ENCODE data around the gene ANK3. TPM values are rescaled to one million over a fixed set of nuclear protein-coding genes. Genes with fewer than 3 reads are reported as not detected.

Gene ANK3
- polyA plus RNA-seq, 1 donor from 2014 or later: 19.5 TPM

DNA sequence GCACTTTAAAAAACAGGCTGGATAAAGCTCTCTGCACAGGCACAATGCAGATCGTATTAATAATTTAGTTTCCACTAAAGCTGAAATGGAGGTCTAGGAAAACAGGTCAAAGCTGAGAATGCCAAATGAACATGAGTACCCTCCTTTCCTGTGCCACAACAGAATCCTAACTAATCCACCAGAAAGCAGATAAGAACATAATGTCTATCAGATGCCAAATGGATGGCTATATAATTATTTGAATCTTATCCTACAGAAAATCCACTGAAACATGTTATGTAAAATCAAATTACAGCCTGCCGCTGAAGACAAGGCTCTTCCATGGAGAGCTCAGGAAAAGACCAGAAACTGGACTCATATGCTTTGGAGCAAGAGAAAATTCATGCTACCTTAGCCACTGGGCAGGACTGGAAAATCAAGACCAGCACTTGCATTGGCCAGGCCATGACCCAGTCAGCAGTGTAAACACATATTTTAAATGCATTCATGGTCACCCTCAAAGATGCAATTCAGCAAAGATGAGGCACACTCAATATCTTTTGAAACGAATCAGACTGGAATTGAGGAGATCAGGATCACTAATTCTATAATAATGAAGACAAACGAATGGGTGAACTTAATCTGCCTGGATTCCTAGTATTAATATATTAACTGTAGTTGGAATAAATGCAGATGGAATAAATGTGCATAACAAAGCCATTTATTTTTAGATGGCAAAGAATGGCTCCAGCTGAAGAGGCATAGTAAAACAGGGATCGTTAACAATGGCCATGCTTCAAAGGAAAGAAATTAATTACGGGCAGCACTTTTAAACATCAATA lies 13.2 kb downstream of the ANK3 start:
- H3K4me1 Mint-ChIP-seq: peaks cover 2 to 6% (median 3%) of the 10 kb centered on the region in 3 donors
- H3K27me3 Mint-ChIP-seq: no peaks in the 10 kb centered on the region

DNA sequence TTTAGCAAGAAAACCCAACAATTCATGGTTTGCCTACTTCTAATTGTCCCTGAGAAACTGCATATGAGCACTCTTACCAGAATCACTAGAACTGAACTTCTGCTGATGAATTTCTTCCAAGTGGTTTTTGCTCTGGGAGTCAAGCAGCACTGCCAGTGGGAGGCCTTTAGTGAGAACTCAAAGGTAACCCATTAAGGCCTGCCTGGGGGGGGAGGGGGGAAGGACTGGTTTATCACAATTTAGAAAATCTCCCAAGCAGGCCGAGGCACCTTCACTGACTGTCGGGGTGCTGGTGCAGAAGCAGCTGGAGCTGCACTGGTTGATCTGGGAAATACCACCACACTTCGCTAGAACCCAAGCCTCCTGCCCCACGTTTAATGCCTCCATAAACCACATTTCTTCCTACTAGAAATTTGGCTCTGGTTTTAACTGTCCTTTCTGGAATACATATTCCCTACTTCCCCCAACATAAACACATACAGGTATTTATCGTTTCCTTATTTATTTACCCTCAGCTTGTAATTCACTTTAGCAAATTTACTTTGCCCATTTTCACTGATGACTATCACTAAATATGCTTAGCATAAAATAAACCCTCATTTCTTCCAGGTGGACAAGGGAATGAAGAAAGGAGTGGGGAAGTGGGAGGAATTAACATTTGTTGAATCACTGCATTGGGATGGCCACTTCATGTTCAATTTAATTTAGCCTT lies 14.2 kb downstream of the ANK3 start:
- Mint-ChIP-seq H3K4me3 (no peak overlapping the region), H3K27me3 (no peaks in the 10 kb centered on the region), H3K27ac (no peak overlapping the region), H3K36me3 (peaks cover 12% of the 10 kb centered on the region), H3K9me3 (no peaks in the 10 kb centered on the region), H3K4me1 (peaks cover 0 to 6% (median 2%) of the 10 kb centered on the region in 3 donors)

More for the DNA sequence above, 13.2 kb downstream of the ANK3 start:
- H3K9me3 Mint-ChIP-seq: no peaks in the 10 kb centered on the region
- no peak overlapping the region for H3K4me3 Mint-ChIP-seq
- peaks cover 10% of the 10 kb centered on the region for H3K36me3 Mint-ChIP-seq
- H3K27ac Mint-ChIP-seq: no peak overlapping the region

DNA sequence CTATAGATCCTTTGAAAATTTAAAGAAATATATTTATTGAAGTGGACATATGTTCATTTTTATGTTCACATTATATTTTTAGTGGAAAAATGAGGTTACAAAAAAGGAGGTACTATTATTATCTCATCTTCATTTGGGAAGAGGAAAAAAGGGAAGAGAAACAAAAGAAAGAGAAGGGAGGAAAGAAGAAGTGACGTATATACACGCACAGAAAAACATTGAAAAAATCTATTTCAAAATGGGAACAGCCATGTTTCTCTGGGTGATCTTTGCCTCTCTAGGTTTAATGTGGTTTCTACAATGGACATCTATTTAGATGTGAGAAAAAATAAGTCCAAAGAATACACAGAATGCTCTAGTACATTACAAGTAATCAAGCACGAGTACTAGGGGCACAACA lies 14.8 kb downstream of the ANK3 start:
- no peaks in the 10 kb centered on the region for H3K27me3 Mint-ChIP-seq
- H3K4me3 Mint-ChIP-seq: no peak overlapping the region
- peaks cover 12% of the 10 kb centered on the region for H3K36me3 Mint-ChIP-seq
- H3K27ac Mint-ChIP-seq: no peak overlapping the region
- no peaks in the 10 kb centered on the region for H3K9me3 Mint-ChIP-seq
- peaks cover 0 to 6% (median 2%) of the 10 kb centered on the region in 3 donors for H3K4me1 Mint-ChIP-seq

DNA sequence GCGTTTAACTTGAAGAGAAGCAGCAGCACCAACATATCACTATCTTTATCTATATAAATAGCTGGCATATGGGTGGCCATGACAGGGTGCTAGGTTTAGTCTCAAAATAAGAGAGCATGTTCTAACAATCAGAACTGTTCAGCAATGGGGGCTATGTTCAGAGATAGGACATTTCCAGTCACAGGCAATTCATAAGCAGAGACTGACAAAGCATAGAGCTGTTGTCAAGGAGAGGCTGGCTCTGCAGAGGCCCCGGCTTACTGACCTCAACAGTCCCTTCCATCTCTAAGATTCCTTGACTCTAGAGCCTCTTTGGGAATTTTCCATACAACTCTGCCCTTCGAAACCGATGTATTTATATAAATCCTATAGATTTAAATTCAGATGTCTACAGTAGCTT lies 17.2 kb downstream of the ANK3 start:
- Mint-ChIP-seq H3K36me3 (peaks cover 10% of the 10 kb centered on the region), H3K4me1 (peaks cover 0 to 2% (median 2%) of the 10 kb centered on the region in 3 donors), H3K9me3 (no peaks in the 10 kb centered on the region), H3K27ac (no peak overlapping the region), H3K4me3 (no peak overlapping the region), H3K27me3 (no peaks in the 10 kb centered on the region)

DNA sequence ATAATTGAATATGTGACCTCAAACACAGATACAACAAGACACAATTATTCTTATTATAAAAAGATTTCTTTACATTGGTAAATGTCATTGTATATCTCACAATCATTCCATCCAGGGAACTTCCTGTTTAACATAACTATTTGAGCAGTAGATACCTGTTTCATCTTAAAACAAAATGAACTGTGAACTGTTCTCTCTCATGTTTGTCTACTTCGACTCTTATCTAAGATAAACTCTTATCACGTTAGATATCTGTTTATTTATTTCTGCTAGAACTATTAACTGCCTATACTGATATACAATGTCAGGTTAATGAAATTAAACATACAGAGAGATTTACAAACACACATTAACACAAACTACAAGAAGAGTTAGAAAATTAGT lies 20.1 kb downstream of the ANK3 start:
- no peaks in the 10 kb centered on the region for H3K9me3 Mint-ChIP-seq
- no peaks in the 10 kb centered on the region for H3K27me3 Mint-ChIP-seq
- H3K36me3 Mint-ChIP-seq: peaks cover 10% of the 10 kb centered on the region
- no peaks in the 10 kb centered on the region for H3K4me1 Mint-ChIP-seq
- H3K27ac Mint-ChIP-seq: no peak overlapping the region
- no peak overlapping the region for H3K4me3 Mint-ChIP-seq

DNA sequence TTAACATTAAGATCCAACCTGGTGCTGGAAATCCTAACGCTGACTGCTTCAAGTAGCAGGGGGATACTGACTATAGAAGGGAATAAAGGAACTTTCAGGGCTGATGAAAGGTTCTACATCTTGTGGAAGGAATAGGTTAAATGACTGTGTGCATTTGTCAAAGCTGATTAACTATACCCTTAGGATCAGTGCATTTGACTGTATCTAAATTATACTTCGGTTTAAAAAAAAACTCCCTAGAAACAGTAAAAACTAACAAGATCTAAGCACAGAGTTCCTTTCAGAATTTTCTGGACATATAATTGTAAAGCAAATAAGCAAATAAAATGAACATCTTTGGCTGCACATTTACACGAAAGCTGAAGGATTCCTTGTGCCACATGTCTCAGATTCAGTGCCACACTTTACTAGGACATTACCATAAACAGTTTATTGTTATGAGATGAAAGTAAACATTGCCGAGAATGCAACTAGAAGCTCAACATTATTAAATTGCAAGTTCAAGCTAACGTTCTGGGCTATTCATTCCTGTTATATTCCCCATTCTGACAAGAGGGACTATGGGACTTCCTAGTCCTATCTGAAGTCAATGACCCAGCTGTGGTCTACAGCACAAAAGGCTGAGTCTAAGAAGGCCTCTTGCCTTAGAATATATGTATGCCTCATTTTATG lies 20.7 kb downstream of the ANK3 start:
- H3K27me3 Mint-ChIP-seq: no peaks in the 10 kb centered on the region
- H3K4me3 Mint-ChIP-seq: no peak overlapping the region

DNA sequence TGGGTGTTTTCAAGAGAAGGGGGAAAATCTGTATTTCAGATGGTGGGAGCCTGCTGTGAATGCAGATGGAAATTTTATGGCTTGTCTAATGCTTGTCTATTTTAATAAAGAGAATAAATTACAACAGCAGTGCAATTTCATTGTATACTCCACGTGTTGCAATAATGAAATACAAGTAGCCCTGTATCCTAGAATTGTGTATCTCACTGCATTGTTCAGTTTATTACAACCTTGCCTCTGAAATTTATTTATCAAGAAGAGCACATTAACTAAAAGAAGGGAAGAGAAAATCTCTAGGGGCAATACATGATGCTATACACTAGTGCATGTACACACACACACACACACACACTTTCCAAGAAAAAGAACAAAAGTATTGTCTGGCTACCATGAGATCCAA lies 21.8 kb downstream of the ANK3 start:
- no peaks in the 10 kb centered on the region for H3K27me3 Mint-ChIP-seq
- no peaks in the 10 kb centered on the region for H3K9me3 Mint-ChIP-seq
- peaks cover 0 to 2% (median 0%) of the 10 kb centered on the region in 3 donors for H3K4me1 Mint-ChIP-seq
- H3K27ac Mint-ChIP-seq: no peak overlapping the region
- H3K36me3 Mint-ChIP-seq: peaks cover 6% of the 10 kb centered on the region
- H3K4me3 Mint-ChIP-seq: no peak overlapping the region

More for the DNA sequence above, 20.7 kb downstream of the ANK3 start:
- Mint-ChIP-seq H3K36me3 (peaks cover 8% of the 10 kb centered on the region), H3K27ac (no peak overlapping the region), H3K9me3 (no peaks in the 10 kb centered on the region), H3K4me1 (no peaks in the 10 kb centered on the region)

DNA sequence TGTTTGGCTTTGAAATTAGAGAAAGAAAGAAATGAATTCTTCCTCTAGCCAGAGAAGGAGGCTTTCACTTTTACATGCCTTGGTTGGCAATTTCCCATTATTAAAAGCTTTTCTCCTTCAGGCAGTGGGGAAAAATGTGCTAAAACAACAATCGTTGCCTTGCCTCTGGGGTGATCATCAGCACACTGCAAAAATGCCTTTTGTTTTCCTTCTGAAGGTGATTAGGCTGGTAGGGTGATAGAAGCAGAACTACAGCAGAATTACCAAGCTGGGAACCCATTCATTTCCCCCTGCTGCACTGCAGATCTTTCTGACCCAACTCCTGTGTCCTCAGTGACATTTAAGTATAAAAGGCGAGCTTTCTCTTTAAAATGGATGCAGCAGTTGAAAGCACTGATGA lies 22.2 kb downstream of the ANK3 start:
- peaks cover 0 to 2% (median 0%) of the 10 kb centered on the region in 3 donors for H3K4me1 Mint-ChIP-seq
- no peak overlapping the region for H3K4me3 Mint-ChIP-seq
- H3K27ac Mint-ChIP-seq: no peak overlapping the region
- no peaks in the 10 kb centered on the region for H3K27me3 Mint-ChIP-seq
- no peaks in the 10 kb centered on the region for H3K9me3 Mint-ChIP-seq
- peaks cover 6% of the 10 kb centered on the region for H3K36me3 Mint-ChIP-seq

DNA sequence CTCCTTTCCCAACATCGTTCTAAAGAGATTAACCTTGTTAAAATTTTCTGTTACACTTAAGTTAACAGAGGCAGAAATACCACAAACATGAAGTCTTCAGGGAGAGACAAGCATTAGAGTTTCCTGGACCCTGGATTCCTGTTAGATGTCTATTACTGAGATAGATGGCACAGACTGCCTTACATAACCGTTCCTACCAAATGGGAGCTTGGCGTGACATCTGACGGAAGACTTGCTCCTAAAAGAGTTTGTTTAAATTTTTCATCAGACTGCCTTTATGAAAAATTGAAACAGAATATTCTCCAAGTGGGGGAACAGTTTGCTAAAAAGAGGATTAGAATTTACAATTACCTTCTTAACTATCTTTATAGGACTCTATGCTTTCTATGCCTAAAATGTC lies 22.7 kb downstream of the ANK3 start:
- Mint-ChIP-seq H3K4me3 (no peak overlapping the region), H3K36me3 (peaks cover 6% of the 10 kb centered on the region), H3K4me1 (peaks cover 0 to 2% (median 0%) of the 10 kb centered on the region in 3 donors), H3K27ac (no peak overlapping the region), H3K27me3 (no peaks in the 10 kb centered on the region), H3K9me3 (no peaks in the 10 kb centered on the region)

DNA sequence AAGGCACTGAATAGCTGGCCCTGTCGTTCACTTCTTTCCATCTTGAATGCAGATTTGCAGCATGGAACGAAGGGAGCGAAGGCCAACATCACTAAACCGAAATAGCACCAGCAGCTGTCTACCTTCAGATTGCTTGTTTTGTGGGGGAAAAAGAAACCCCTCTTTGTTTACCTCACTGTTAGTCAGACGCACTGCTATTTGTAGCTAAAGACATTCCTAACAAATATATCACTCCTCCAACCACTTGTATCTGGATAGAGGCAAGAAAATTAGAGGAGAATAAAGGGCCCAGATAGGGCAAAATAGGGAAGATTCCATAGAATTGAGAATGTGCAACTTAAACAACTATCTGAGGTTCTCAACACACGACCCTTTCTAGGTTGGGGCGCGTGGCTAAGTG lies 26.5 kb downstream of the ANK3 start:
- peaks cover 0 to 2% (median 0%) of the 10 kb centered on the region in 3 donors for H3K4me1 Mint-ChIP-seq
- no peaks in the 10 kb centered on the region for H3K27me3 Mint-ChIP-seq
- no peaks in the 10 kb centered on the region for H3K9me3 Mint-ChIP-seq
- peaks cover 4% of the 10 kb centered on the region for H3K36me3 Mint-ChIP-seq
- no peak overlapping the region for H3K27ac Mint-ChIP-seq
- no peak overlapping the region for H3K4me3 Mint-ChIP-seq

DNA sequence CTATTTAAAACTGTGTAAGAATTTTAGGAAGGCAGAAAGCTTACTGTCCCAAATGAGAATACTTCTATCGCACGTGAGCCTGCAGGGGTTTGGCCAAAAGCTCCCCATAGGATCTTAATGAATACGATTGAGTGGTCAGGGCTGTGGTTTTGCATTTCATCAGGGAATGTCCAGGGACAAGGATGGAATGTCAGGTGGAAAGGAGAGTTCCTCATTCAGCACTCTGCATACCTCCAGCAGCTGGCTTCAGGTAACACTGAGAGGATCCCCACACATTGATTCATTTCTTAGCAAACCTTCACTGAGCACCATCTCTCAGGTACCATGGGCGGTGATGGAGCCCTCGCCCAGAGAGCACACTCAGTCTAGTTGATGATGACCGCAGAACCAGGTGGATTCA lies 27.2 kb downstream of the ANK3 start:
- H3K4me1 Mint-ChIP-seq: peaks cover 0 to 2% (median 0%) of the 10 kb centered on the region in 3 donors

DNA sequence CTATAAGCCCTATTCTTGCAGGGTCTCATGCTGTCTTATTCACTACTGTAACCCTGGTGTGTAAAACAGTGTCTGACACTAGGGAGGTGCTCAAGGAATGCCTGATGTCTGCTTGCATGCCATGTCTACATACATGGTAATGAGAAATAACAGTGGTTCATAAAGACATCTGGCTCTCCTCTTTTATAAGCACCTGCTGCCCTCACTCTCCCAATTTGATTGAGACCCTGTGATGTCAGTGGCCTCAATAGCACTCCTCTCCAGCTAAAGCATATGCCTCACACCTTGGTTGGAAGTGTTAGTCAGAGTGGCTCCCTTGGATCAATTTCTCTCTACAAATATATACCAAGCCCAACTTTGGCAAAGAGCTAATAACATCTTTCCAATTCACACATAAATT lies 30.6 kb downstream of the ANK3 start:
- H3K4me3 Mint-ChIP-seq: no peak overlapping the region
- H3K4me1 Mint-ChIP-seq: peaks cover 0 to 5% (median 0%) of the 10 kb centered on the region in 3 donors
- H3K27ac Mint-ChIP-seq: no peak overlapping the region
- no peaks in the 10 kb centered on the region for H3K27me3 Mint-ChIP-seq
- H3K36me3 Mint-ChIP-seq: no peaks in the 10 kb centered on the region
- no peaks in the 10 kb centered on the region for H3K9me3 Mint-ChIP-seq

More for the DNA sequence above, 27.2 kb downstream of the ANK3 start:
- Mint-ChIP-seq H3K27ac (peak overlapping the region in 1 of 3 donors; percentile 77), H3K4me3 (no peak overlapping the region), H3K9me3 (no peaks in the 10 kb centered on the region), H3K36me3 (peaks cover 4% of the 10 kb centered on the region), H3K27me3 (no peaks in the 10 kb centered on the region)

DNA sequence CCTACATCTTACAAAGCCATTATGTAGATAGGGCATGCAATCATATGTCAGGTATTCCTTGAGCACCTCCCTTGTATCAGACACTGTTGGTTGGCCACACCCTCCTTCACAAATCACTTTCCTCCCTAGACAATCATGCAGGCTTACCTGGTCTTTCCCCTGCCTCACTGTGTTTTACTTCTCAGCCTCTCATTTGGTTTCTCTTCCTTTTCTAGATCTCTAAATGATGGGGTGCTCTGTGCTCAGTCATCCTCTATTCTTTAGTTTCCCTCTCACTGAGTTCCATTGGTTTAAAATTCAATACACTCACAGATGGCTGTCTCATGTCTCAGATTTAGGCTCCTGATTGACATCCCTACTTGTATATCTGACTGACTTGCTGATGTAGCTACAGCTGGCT lies 31.4 kb downstream of the ANK3 start:
- no peaks in the 10 kb centered on the region for H3K9me3 Mint-ChIP-seq
- H3K27me3 Mint-ChIP-seq: no peaks in the 10 kb centered on the region
- H3K27ac Mint-ChIP-seq: no peak overlapping the region
- peaks cover 7 to 11% (median 7%) of the 10 kb centered on the region in 3 donors for H3K4me1 Mint-ChIP-seq
- no peaks in the 10 kb centered on the region for H3K36me3 Mint-ChIP-seq
- H3K4me3 Mint-ChIP-seq: no peak overlapping the region

DNA sequence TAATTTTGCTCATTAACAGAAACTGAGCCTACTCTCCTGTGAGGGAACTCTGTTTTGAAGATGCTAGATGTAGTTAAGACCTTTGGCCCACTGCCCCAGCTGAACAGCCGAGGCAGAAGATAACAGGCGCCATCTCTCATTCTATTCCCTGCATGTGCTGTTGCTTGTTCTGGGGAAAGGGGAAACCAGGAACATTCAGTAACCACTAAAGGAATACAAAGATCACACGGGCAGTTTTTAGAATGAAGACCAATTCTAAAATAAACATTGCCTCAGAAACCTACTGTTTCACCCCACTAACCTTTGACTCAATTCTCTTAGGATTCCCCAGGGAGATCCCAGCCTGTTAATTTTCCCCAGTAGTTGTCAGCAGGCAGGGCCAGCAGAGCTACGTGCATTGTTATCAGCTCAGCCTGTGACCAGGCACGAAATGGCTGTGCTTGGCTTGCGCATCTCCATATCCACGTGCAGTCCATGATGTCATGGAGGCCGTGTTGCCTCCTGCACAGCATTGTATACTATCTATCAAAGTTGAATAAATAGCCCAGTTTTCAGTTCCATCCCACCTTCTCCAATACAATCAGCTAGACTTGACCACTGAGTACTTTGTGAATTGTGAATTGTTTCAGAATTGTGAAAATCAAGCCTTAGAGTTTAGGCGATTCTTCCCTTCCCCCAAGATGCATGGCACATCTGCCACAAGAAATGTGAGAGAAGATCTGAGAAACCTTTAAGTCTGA lies 36.0 kb downstream of the ANK3 start:
- peak overlapping the region in 1 of 3 donors; percentile 5 for H3K27ac Mint-ChIP-seq
- H3K9me3 Mint-ChIP-seq: no peaks in the 10 kb centered on the region

More for the DNA sequence above, 36.0 kb downstream of the ANK3 start:
- Mint-ChIP-seq H3K4me3 (peak overlapping the region in 3 of 4 donors; percentile 11 to 68 (median 45)), H3K36me3 (no peaks in the 10 kb centered on the region), H3K27me3 (no peaks in the 10 kb centered on the region), H3K4me1 (peaks cover 31 to 44% (median 31%) of the 10 kb centered on the region in 3 donors)

All from IgD-negative memory B cell (primary cell).